ENCODE results near the gene PRKCA. TPM values are rescaled to one million over a fixed set of nuclear protein-coding genes. Genes with fewer than 3 reads are reported as not detected.

PRKCA gene
- total and polyA plus RNA-seq, 4 donors, result 3.0 to 14.1 (median 5.4) TPM

GRCh38 chr17:66739553-66739952, 437.1 kb downstream of the PRKCA start:
- H3K4me1 ChIP-seq (ENCODE audit: control insufficient read depth in 4 of 4, insufficient read depth in 4 of 4, low read length in 3 of 4), result no peaks in the 10 kb centered on the region
- DNase-seq (ENCODE audit: low spot score), result no peak
- peaks cover 9 to 46% (median 31%) of the 10 kb centered on the region in 4 donors for H3K36me3 ChIP-seq (ENCODE audit: control insufficient read depth in 4 of 4, insufficient read depth in 3 of 4, low read depth in 1 of 4, low read length in 3 of 4)
- no peak for TF ChIP-seq GABPA (IDR thresholded peaks at IDR 0.05 in 1 of 2, conservative IDR thresholded peaks at IDR 0.05 in 1 of 2)
- no peak for TF ChIP-seq REST (IDR thresholded peaks at IDR 0.05)
- no peak for TF ChIP-seq HNF4G (IDR thresholded peaks at IDR 0.05)
- TF ChIP-seq SP1 (IDR thresholded peaks at IDR 0.05), result no peak
- TF ChIP-seq, protein P1, sequence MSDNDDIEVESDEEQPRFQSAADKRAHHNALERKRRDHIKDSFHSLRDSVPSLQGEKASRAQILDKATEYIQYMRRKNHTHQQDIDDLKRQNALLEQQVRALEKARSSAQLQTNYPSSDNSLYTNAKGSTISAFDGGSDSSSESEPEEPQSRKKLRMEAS (IDR thresholded peaks at IDR 0.05), result no peak
- TF ChIP-seq HNF4A (conservative IDR thresholded peaks at IDR 0.05), result no peak
- TF ChIP-seq FOXA1 (IDR thresholded peaks at IDR 0.05), result no peak
- TF ChIP-seq, protein P2, sequence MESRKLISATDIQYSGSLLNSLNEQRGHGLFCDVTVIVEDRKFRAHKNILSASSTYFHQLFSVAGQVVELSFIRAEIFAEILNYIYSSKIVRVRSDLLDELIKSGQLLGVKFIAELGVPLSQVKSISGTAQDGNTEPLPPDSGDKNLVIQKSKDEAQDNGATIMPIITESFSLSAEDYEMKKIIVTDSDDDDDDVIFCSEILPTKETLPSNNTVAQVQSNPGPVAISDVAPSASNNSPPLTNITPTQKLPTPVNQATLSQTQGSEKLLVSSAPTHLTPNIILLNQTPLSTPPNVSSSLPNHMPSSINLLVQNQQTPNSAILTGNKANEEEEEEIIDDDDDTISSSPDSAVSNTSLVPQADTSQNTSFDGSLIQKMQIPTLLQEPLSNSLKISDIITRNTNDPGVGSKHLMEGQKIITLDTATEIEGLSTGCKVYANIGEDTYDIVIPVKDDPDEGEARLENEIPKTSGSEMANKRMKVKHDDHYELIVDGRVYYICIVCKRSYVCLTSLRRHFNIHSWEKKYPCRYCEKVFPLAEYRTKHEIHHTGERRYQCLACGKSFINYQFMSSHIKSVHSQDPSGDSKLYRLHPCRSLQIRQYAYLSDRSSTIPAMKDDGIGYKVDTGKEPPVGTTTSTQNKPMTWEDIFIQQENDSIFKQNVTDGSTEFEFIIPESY (IDR thresholded peaks at IDR 0.05), result no peak
- no peak for TF ChIP-seq RXRA (IDR thresholded peaks at IDR 0.05)
- no peak for TF ChIP-seq EGR1 (IDR thresholded peaks at IDR 0.05; ENCODE audit: low read depth in 2 of 2)
- no peak for TF ChIP-seq FOXA2 (IDR thresholded peaks at IDR 0.05)
- no peaks in the 10 kb centered on the region for H3K9me3 ChIP-seq (ENCODE audit: control insufficient read depth in 4 of 4, low read length in 3 of 4)
- H3K27ac ChIP-seq (ENCODE audit: low read depth in 1 of 2, low read length in 2 of 2), result no peak overlapping the region
- no peak overlapping the region for H3K4me3 ChIP-seq (ENCODE audit: low read depth in 1 of 3, low read length in 3 of 3)
- H3K27me3 ChIP-seq (ENCODE audit: control insufficient read depth in 4 of 4, insufficient read depth in 4 of 4, low read length in 3 of 4), result no peaks in the 10 kb centered on the region
- H3K9ac ChIP-seq (ENCODE audit: low read depth in 1 of 2, low read length in 2 of 2), result no peak overlapping the region
- WGBS, result 89% methylated on average over 8 of the region's 8 CpGs

GRCh38 chr17:66740226-66740625, 437.8 kb downstream of the PRKCA start:
- Histone ChIP-seq H3K27ac (ENCODE audit: low read depth in 1 of 2, low read length in 2 of 2) (no peak overlapping the region), H3K9me3 (ENCODE audit: control insufficient read depth in 4 of 4, low read length in 3 of 4) (no peaks in the 10 kb centered on the region), H3K36me3 (ENCODE audit: control insufficient read depth in 4 of 4, insufficient read depth in 3 of 4, low read depth in 1 of 4, low read length in 3 of 4) (peaks cover 8 to 49% (median 32%) of the 10 kb centered on the region in 4 donors), H3K4me3 (ENCODE audit: low read depth in 1 of 3, low read length in 3 of 3) (no peak overlapping the region), H3K4me1 (ENCODE audit: control insufficient read depth in 4 of 4, insufficient read depth in 4 of 4, low read length in 3 of 4) (no peaks in the 10 kb centered on the region), H3K27me3 (ENCODE audit: control insufficient read depth in 4 of 4, insufficient read depth in 4 of 4, low read length in 3 of 4) (no peaks in the 10 kb centered on the region), H3K9ac (ENCODE audit: low read depth in 1 of 2, low read length in 2 of 2) (no peak overlapping the region)
- WGBS, result 92% methylated on average over 5 of the region's 5 CpGs
- TF ChIP-seq HNF4A (conservative IDR thresholded peaks at IDR 0.05) (no peak), YY1 (IDR thresholded peaks at IDR 0.05) (no peak), SP1 (IDR thresholded peaks at IDR 0.05) (no peak), REST (IDR thresholded peaks at IDR 0.05) (no peak), EGR1 (IDR thresholded peaks at IDR 0.05; ENCODE audit: low read depth in 2 of 2) (no peak), TAF1 (conservative IDR thresholded peaks at IDR 0.05) (no peak), GABPA (IDR thresholded peaks at IDR 0.05 in 1 of 2, conservative IDR thresholded peaks at IDR 0.05 in 1 of 2) (no peak), RAD21 (IDR thresholded peaks at IDR 0.05) (no peak), ATF3 (IDR thresholded peaks at IDR 0.05) (no peak), JUND (IDR thresholded peaks at IDR 0.05) (no peak), FOXA2 (IDR thresholded peaks at IDR 0.05) (no peak), RXRA (IDR thresholded peaks at IDR 0.05) (no peak)
- TF ChIP-seq, protein P2 (IDR thresholded peaks at IDR 0.05), result no peak
- TF ChIP-seq, protein P3, sequence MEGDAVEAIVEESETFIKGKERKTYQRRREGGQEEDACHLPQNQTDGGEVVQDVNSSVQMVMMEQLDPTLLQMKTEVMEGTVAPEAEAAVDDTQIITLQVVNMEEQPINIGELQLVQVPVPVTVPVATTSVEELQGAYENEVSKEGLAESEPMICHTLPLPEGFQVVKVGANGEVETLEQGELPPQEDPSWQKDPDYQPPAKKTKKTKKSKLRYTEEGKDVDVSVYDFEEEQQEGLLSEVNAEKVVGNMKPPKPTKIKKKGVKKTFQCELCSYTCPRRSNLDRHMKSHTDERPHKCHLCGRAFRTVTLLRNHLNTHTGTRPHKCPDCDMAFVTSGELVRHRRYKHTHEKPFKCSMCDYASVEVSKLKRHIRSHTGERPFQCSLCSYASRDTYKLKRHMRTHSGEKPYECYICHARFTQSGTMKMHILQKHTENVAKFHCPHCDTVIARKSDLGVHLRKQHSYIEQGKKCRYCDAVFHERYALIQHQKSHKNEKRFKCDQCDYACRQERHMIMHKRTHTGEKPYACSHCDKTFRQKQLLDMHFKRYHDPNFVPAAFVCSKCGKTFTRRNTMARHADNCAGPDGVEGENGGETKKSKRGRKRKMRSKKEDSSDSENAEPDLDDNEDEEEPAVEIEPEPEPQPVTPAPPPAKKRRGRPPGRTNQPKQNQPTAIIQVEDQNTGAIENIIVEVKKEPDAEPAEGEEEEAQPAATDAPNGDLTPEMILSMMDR (IDR thresholded peaks at IDR 0.05; ENCODE audit: low read depth, low read length, missing input control), result no peak
- TF ChIP-seq, protein P1 (IDR thresholded peaks at IDR 0.05), result no peak
- no peak for DNase-seq (ENCODE audit: low spot score)

Data from liver (tissue), 9 donors.